Thyroid gland (tissue), 4 donors: ENCODE measurements around the gene EPB41L5.

Experiments used
- POLR2A ChIP-seq, 2 donors: fragments of 450-650 bp; IDR thresholded peaks; one replicate each; pipeline ENCODE4 v1.6.1; 2017; ENCODE audit warnings: antibody characterized with exemption in 2 of 2, mild to moderate bottlenecking in 2 of 2, moderate library complexity in 1 of 2
- TF ChIP-seq, protein P1 (sequence below), 6 experiments: fragments of 200-600 bp in 3 of 6; fragments of 450-650 bp in 3 of 6; sonication (generic) in 3 of 6; IDR thresholded peaks; one replicate each; pipeline ENCODE4 v1.5.1; 2016 to 2019; ENCODE audit warnings: antibody characterized with exemption in 6 of 6, mild to moderate bottlenecking in 2 of 6, inconsistent platforms in 1 of 6, moderate library complexity in 1 of 6

- TF ChIP-seq, protein P1, sequence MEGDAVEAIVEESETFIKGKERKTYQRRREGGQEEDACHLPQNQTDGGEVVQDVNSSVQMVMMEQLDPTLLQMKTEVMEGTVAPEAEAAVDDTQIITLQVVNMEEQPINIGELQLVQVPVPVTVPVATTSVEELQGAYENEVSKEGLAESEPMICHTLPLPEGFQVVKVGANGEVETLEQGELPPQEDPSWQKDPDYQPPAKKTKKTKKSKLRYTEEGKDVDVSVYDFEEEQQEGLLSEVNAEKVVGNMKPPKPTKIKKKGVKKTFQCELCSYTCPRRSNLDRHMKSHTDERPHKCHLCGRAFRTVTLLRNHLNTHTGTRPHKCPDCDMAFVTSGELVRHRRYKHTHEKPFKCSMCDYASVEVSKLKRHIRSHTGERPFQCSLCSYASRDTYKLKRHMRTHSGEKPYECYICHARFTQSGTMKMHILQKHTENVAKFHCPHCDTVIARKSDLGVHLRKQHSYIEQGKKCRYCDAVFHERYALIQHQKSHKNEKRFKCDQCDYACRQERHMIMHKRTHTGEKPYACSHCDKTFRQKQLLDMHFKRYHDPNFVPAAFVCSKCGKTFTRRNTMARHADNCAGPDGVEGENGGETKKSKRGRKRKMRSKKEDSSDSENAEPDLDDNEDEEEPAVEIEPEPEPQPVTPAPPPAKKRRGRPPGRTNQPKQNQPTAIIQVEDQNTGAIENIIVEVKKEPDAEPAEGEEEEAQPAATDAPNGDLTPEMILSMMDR (IDR thresholded peaks at IDR 0.05): no peak
- no peak for TF ChIP-seq POLR2A (IDR thresholded peaks at IDR 0.05)
Observed at GRCh38 chr2:119983108-119983507, 29.8 kb upstream of the EPB41L5 start.
